Left lung (tissue), 10 donors: ENCODE measurements around the gene CYP4F22. TPM values are rescaled to one million over a fixed set of nuclear protein-coding genes. Genes with fewer than 3 reads are reported as not detected.
A peak's percentile ranks its signal among the peaks of the same experiment; 100 is the strongest.
"Not testable (repeated sequence)": the region's sequence is repeated elsewhere in the genome, so short reads cannot be mapped to it uniquely, and the experiment has no call there.

Experiments
- ATAC-seq: fragments of 200-7000 bp; cut with Tn5 transposase; one replicate; pipeline ENCODE4 v1.9.1; 2020; ENCODE audit warnings: moderate library complexity
- DNase-seq, 4 donors: peaks; one replicate each; pipeline ENCODE4 v3.0.0-alpha.2; 2013 to 2020
- H3K27ac ChIP-seq, 2 donors: fragments of 200-600 bp; sonication (generic) in 1 of 2; one replicate each; pipeline versions ENCODE4 v1.5.0 to v1.8.0; 2020 to 2021
- H3K27me3 ChIP-seq, 2 donors: fragments of 200-600 bp; sonication (generic) in 1 of 2; one replicate each; pipeline versions ENCODE4 v1.5.0 to v1.8.0; 2020 to 2021
- H3K36me3 ChIP-seq, 2 donors: fragments of 200-600 bp; sonication (generic) in 1 of 2; one replicate each; pipeline versions ENCODE4 v1.5.0 to v1.8.0; 2020 to 2021
- H3K4me1 ChIP-seq, 2 donors: fragments of 200-600 bp; one replicate each; pipeline ENCODE4 v1.8.0; 2021
- H3K4me3 ChIP-seq, 2 donors: fragments of 200-600 bp; sonication (generic) in 1 of 2; one replicate each; pipeline versions ENCODE4 v1.5.0 to v1.8.0; 2020 to 2021; ENCODE audit warnings: mild to moderate bottlenecking in 1 of 2
- H3K9me3 ChIP-seq, 2 donors: fragments of 200-600 bp; sonication (generic) in 1 of 2; one replicate each; pipeline versions ENCODE4 v1.5.0 to v1.8.0; 2020 to 2021
- CTCF ChIP-seq, 2 donors: fragments of 200-600 bp; sonication (generic) in 1 of 2; IDR thresholded peaks; one replicate each; pipeline versions ENCODE4 v1.5.0 to v1.8.0; 2021; ENCODE audit warnings: antibody characterized with exemption in 2 of 2
- intact Hi-C, 2 donors: fragments of 100-400 bp; cut with DNase I; formaldehyde crosslinking; loops; one replicate each; pipeline versions ENCODE4 v1.11.2 to v1.14.2; 2022
- polyA plus RNA-seq, 6 donors: library from polyadenylated mRNA; unstranded; fragments of 120-200 nt; gene quantifications; one replicate each; pipeline ENCODE4 v1.2.1, GENCODE V29; 2013; ENCODE audit not compliant: insufficient read length in 6 of 6
- total RNA-seq, 2 donors: library from RNA; stranded (reverse); fragmentation: NEBNext Ultra II Directional; extraction: Animal tissue kit (Norgen Biotek cat#: 25700); gene quantifications; one replicate each; pipeline ENCODE4 v1.2.1, GENCODE V29; 2021
- donor health status: DM: no; HTN: yes; CAD: no.
- donor health status: DM: no; HTN: no; CAD: no.

Gene CYP4F22
- total and polyA plus RNA-seq, 8 donors = 0.07 to 0.15 TPM; not detected in 6

GRCh38 chr19:15471639-15472101, 36.7 kb upstream of the CYP4F22 start:
- no peak for ATAC-seq
- peak in 1 of 4 donors; percentile 76 for DNase-seq

GRCh38 chr19:15473821-15474220, 34.5 kb upstream of the CYP4F22 start:
- DNase-seq, ATAC-seq, H3K9me3 ChIP-seq, intact Hi-C loops, H3K36me3 ChIP-seq, H3K4me3 ChIP-seq, H3K27ac ChIP-seq: not testable (repeated sequence)
- peaks cover 0 to 12% of the 10 kb centered on the region in 2 donors for H3K4me1 ChIP-seq
- peaks cover 10 to 35% of the 10 kb centered on the region in 2 donors for H3K27me3 ChIP-seq

More at GRCh38 chr19:15471639-15472101, 36.7 kb upstream of the CYP4F22 start:
- H3K27ac ChIP-seq = no peak overlapping the region
- H3K36me3 ChIP-seq = no peaks in the 10 kb centered on the region
- TF ChIP-seq CTCF (IDR thresholded peaks at IDR 0.05) = no peak
- intact Hi-C loops = no loop called here
- peaks cover 10 to 36% of the 10 kb centered on the region in 2 donors for H3K27me3 ChIP-seq
- no peaks in the 10 kb centered on the region for H3K9me3 ChIP-seq
- H3K4me3 ChIP-seq = no peak overlapping the region
- peaks cover under 1 to 29% of the 10 kb centered on the region in 2 donors for H3K4me1 ChIP-seq

DNA sequence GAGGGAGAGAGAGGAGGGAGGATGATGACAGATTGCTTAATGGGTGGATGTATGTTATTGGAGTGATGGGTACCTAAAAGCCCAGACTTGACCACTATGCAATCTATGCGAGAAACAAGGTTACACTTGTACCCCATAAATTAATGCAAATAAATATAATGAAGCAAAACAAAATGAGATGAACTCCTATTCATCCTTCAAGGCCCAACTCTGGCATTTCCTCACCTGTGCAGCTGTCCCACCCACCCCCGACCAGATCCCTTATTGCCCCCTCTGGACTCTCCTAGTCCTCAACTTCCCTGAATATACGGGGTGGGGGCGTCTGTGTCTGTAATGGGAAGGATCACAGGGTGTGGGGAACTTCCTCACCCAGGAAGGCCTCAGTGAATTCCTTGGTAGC, 33.2 kb upstream of the CYP4F22 start:
- no peak for TF ChIP-seq CTCF (IDR thresholded peaks at IDR 0.05)
- intact Hi-C loops = no loop called here
- no peaks in the 10 kb centered on the region for H3K4me1 ChIP-seq
- no peaks in the 10 kb centered on the region for H3K9me3 ChIP-seq
- no peak overlapping the region for H3K27ac ChIP-seq
- H3K4me3 ChIP-seq = no peak overlapping the region
- peaks cover 0 to 21% of the 10 kb centered on the region in 2 donors for H3K27me3 ChIP-seq
- no peak for ATAC-seq
- H3K36me3 ChIP-seq = no peaks in the 10 kb centered on the region
- DNase-seq = no peak

- no peaks in the 10 kb centered on the region for H3K4me1 ChIP-seq
- no peak overlapping the region for H3K27ac ChIP-seq
- H3K4me3 ChIP-seq = no peak overlapping the region
- ATAC-seq (no peak), DNase-seq (no peak)
- no peaks in the 10 kb centered on the region for H3K9me3 ChIP-seq
- TF ChIP-seq CTCF (IDR thresholded peaks at IDR 0.05) = no peak
- intact Hi-C loops = no loop called here
- peaks cover 0 to 17% of the 10 kb centered on the region in 2 donors for H3K27me3 ChIP-seq
- H3K36me3 ChIP-seq = no peaks in the 10 kb centered on the region
Measured at GRCh38 chr19:15475611-15476010, 32.7 kb upstream of the CYP4F22 start.

DNA sequence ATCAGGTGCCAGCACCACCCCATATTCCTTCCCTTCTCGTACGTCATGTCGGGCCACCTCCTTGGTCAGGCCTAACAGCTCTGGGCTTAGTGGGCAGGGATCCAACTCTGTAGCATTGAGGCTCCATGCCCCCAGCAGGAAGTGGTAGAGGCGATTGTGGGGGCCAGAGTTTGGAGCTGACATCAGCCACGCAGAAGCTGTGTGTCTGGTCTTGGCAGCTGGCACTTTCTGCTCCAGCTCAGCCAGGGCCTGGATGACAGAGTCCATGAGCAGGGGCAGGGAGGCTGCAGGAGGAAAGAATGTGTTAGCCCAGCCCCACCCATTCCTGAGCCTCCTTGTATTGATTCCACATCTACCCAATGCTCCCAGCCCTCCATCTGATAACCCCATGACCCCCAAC, 32.0 kb upstream of the CYP4F22 start:
- ATAC-seq (no peak), DNase-seq (no peak)
- H3K27ac ChIP-seq = no peak overlapping the region
- no peak for TF ChIP-seq CTCF (IDR thresholded peaks at IDR 0.05)
- no peaks in the 10 kb centered on the region for H3K4me1 ChIP-seq
- intact Hi-C loops = no loop called here
- H3K9me3 ChIP-seq = no peaks in the 10 kb centered on the region
- no peak overlapping the region for H3K4me3 ChIP-seq
- peaks cover 0 to 10% of the 10 kb centered on the region in 2 donors for H3K27me3 ChIP-seq
- no peaks in the 10 kb centered on the region for H3K36me3 ChIP-seq
